H9 (cell line): ENCODE results near the gene CHAF1B. TPM values are rescaled to one million over a fixed set of nuclear protein-coding genes. Genes with fewer than 3 reads are reported as not detected.

Experiments used
- DNase-seq: peaks from one replicate; pipeline ENCODE4 v3.0.0-alpha.2; 2017
- H2AFZ ChIP-seq: one replicate; pipeline ENCODE4 v1.6.1; 2013; ENCODE audit warnings: mild to moderate bottlenecking, low read length, control low read depth, moderate library complexity
- H2AK5ac ChIP-seq: 2 replicates; pipeline ENCODE4 v1.6.1; 2013; ENCODE audit warnings: low read length, control low read depth, mixed read lengths; ENCODE audit not compliant: insufficient read length
- H2BK120ac ChIP-seq: one replicate; pipeline ENCODE4 v1.6.1; 2013; ENCODE audit warnings: low read depth, mild to moderate bottlenecking, low read length, control low read depth, inconsistent platforms; ENCODE audit not compliant: poor library complexity, severe bottlenecking
- H2BK12ac ChIP-seq: 2 replicates; pipeline ENCODE4 v1.6.1; 2013; ENCODE audit warnings: low read length, control low read depth, mixed read lengths, low read depth; ENCODE audit not compliant: insufficient read length
- H2BK15ac ChIP-seq: 2 replicates; pipeline ENCODE4 v1.6.1; 2013; ENCODE audit warnings: low read depth, low read length, control low read depth
- H2BK20ac ChIP-seq: one replicate; pipeline ENCODE4 v1.6.1; 2013; ENCODE audit warnings: low read depth, mild to moderate bottlenecking, low read length, control low read depth, inconsistent platforms; ENCODE audit not compliant: poor library complexity, severe bottlenecking
- H2BK5ac ChIP-seq: 2 replicates; pipeline ENCODE4 v1.6.1; 2013; ENCODE audit warnings: low read length, control low read depth, mixed read lengths; ENCODE audit not compliant: insufficient read length
- H3K14ac ChIP-seq: 2 replicates; pipeline ENCODE4 v1.6.1; 2013; ENCODE audit warnings: low read length, control low read depth; ENCODE audit not compliant: insufficient read depth
- H3K18ac ChIP-seq: 2 replicates; pipeline ENCODE4 v1.6.1; 2013; ENCODE audit warnings: low read depth, mild to moderate bottlenecking, mixed read lengths, low read length, control low read depth; ENCODE audit not compliant: insufficient read length
- H3K23ac ChIP-seq: 2 replicates; pipeline ENCODE4 v1.6.1; 2013; ENCODE audit warnings: low read length, control low read depth, mixed read lengths, low read depth; ENCODE audit not compliant: insufficient read length
- H3K23me2 ChIP-seq: 2 replicates; pipeline ENCODE4 v1.6.1; 2013; ENCODE audit warnings: low read depth, mild to moderate bottlenecking, mixed read lengths, low read length, control low read depth; ENCODE audit not compliant: insufficient read length, poor library complexity, severe bottlenecking
- H3K27ac ChIP-seq: 2 replicates; pipeline ENCODE4 v1.5.1; 2013; ENCODE audit warnings: low read length, control low read depth, mixed read lengths, low read depth; ENCODE audit not compliant: insufficient read length
- H3K27me3 ChIP-seq: 2 replicates; pipeline ENCODE4 v1.6.1; 2013; ENCODE audit warnings: low read length, control low read depth, inconsistent platforms; ENCODE audit not compliant: insufficient read depth
- H3K4ac ChIP-seq: 2 replicates; pipeline ENCODE4 v1.6.1; 2013; ENCODE audit warnings: low read depth, mild to moderate bottlenecking, control low read depth, inconsistent platforms, low read length, moderate library complexity
- H3K4me1 ChIP-seq: 2 replicates; pipeline ENCODE4 v1.6.1; 2013; ENCODE audit warnings: low read length, control low read depth, inconsistent platforms; ENCODE audit not compliant: insufficient read depth
- H3K4me2 ChIP-seq: 2 replicates; pipeline ENCODE4 v1.6.1; 2013; ENCODE audit warnings: low read length, control low read depth, mixed read lengths; ENCODE audit not compliant: insufficient read length, insufficient read depth
- H3K56ac ChIP-seq: 2 replicates; pipeline ENCODE4 v1.6.1; 2013; ENCODE audit warnings: low read depth, mild to moderate bottlenecking, mixed read lengths, low read length, control low read depth; ENCODE audit not compliant: insufficient read length
- H3K79me1 ChIP-seq: 2 replicates; pipeline ENCODE4 v1.6.1; 2013; ENCODE audit warnings: low read depth, mild to moderate bottlenecking, moderate library complexity, low read length, control low read depth, inconsistent platforms; ENCODE audit not compliant: insufficient read depth, poor library complexity, severe bottlenecking
- H3K79me2 ChIP-seq: 2 replicates; pipeline ENCODE4 v1.6.1; 2013; ENCODE audit warnings: low read length, control low read depth, inconsistent platforms; ENCODE audit not compliant: insufficient read depth
- H3K9ac ChIP-seq: 2 replicates; pipeline ENCODE4 v1.6.1; 2013; ENCODE audit warnings: low read length, control low read depth, mixed read lengths; ENCODE audit not compliant: insufficient read length; ENCODE audit errors: extremely low read depth
- H3K9me3 ChIP-seq: one replicate; pipeline ENCODE4 v1.6.1; 2013; ENCODE audit warnings: low read depth, low read length, inconsistent platforms; ENCODE audit not compliant: control insufficient read depth
- H3T11ph ChIP-seq: one replicate; pipeline ENCODE4 v1.6.1; 2013; ENCODE audit warnings: mild to moderate bottlenecking, low read length, control low read depth, inconsistent platforms
- H4K20me1 ChIP-seq: one replicate; pipeline ENCODE4 v1.6.1; 2013; ENCODE audit not compliant: control insufficient read depth, insufficient read length, insufficient read depth
- H4K5ac ChIP-seq: 2 replicates; pipeline ENCODE4 v1.6.1; 2013; ENCODE audit warnings: low read depth, mild to moderate bottlenecking, mixed read lengths, low read length, control low read depth; ENCODE audit not compliant: insufficient read length
- H4K8ac ChIP-seq: replicated peaks from 2 replicates; pipeline ENCODE4 v1.6.1; 2013; ENCODE audit warnings: low read length, control low read depth, mixed read lengths, low read depth; ENCODE audit not compliant: insufficient read length
- H4K91ac ChIP-seq: 2 replicates; pipeline ENCODE4 v1.6.1; 2013; ENCODE audit warnings: low read depth, mild to moderate bottlenecking, moderate library complexity, mixed read lengths, low read length, control low read depth; ENCODE audit not compliant: insufficient read length
- H3K27ac Mint-ChIP-seq, 3 experiments: 2 replicates in 2 of 3; 3 replicates in 1 of 3; pipeline ENCODE4 v1.8.0; 2020 to 2021; ENCODE audit warnings: mixed read lengths in 3 of 3, mild to moderate bottlenecking in 1 of 3, moderate library complexity in 1 of 3
- H3K27me3 Mint-ChIP-seq: 2 replicates; pipeline ENCODE4 v1.8.0; 2021; ENCODE audit warnings: low read depth, mild to moderate bottlenecking, moderate library complexity, mixed read lengths
- H3K36me3 Mint-ChIP-seq, 3 experiments: 2 replicates in 2 of 3; 3 replicates in 1 of 3; pipeline ENCODE4 v1.8.0; 2020 to 2021; ENCODE audit warnings: low read depth in 3 of 3, mixed read lengths in 3 of 3; ENCODE audit not compliant: insufficient read depth in 1 of 3
- H3K4me1 Mint-ChIP-seq, 2 experiments: 2 replicates each; pipeline ENCODE4 v1.8.0; 2020; ENCODE audit warnings: mixed read lengths in 2 of 2
- H3K4me3 Mint-ChIP-seq, 2 experiments: 2 replicates in 1 of 2; 3 replicates in 1 of 2; pipeline ENCODE4 v1.8.0; 2020 to 2021; ENCODE audit warnings: mild to moderate bottlenecking in 2 of 2, mixed read lengths in 2 of 2, moderate library complexity in 1 of 2
- H3K9me3 Mint-ChIP-seq, 2 experiments: 2 replicates in 1 of 2; 3 replicates in 1 of 2; pipeline ENCODE4 v1.8.0; 2020; ENCODE audit warnings: mild to moderate bottlenecking in 2 of 2, mixed read lengths in 2 of 2, moderate library complexity in 1 of 2
- CTCF ChIP-seq: fragments of 200-600 bp; sonication (generic); conservative IDR thresholded peaks from 3 replicates; pipeline ENCODE4 v1.8.0; 2021; ENCODE audit warnings: antibody characterized with exemption, mild to moderate bottlenecking
- WGBS: extraction: QIAGEN DNeasy Blood & Tissue Kit; methylation state at CpG from one replicate; pipeline ENCODE4 v1.1.7; 2013; ENCODE audit warnings: missing lambda C conversion rate, low lambda C conversion rate, mixed read lengths; ENCODE audit not compliant: insufficient read length; ENCODE audit errors: extremely low coverage; 5-methylcytosine and 5-hydroxymethylcytosine counted together
- total RNA-seq: library from RNA; stranded (reverse); gene quantifications from 2 replicates; pipeline ENCODE4 v1.2.1, GENCODE V29; 2021

Gene CHAF1B
- total RNA-seq, 1 experiment from 2014 or later = 19.3 TPM

- no peaks in the 10 kb centered on the region for H3K9me3 ChIP-seq
- H2BK12ac ChIP-seq = no peak overlapping the region
- H2BK5ac ChIP-seq = no peak overlapping the region
- WGBS = no CpG with 5 or more reads among the region's 8 CpGs
- H3K4me3 Mint-ChIP-seq = no peak overlapping the region
- no peaks in the 10 kb centered on the region for H3K79me2 ChIP-seq
- H2AFZ ChIP-seq = no peak overlapping the region
- H2BK20ac ChIP-seq = no peak overlapping the region
- H3K27ac ChIP-seq = no peak overlapping the region
- no peak overlapping the region for H3K56ac ChIP-seq
- H4K20me1 ChIP-seq = no peaks in the 10 kb centered on the region
- 0 out of 2 replicates have a peak, but pooled peaks cover 2% of the 10 kb centered on the region for H3K27me3 ChIP-seq
- H3K27me3 Mint-ChIP-seq = no peaks in the 10 kb centered on the region; the same call in 1 of the 2 replicates
- H2BK15ac ChIP-seq = no peak overlapping the region
- no peak for DNase-seq
- H3K27ac Mint-ChIP-seq = no peak overlapping the region
- no peak overlapping the region for H3K9ac ChIP-seq
- no peak overlapping the region for H3K14ac ChIP-seq
- no peak for TF ChIP-seq CTCF
- no peak overlapping the region for H2BK120ac ChIP-seq
- no peak overlapping the region for H3K23ac ChIP-seq
- H3K23me2 ChIP-seq = no peaks in the 10 kb centered on the region
- H3K18ac ChIP-seq = no peak overlapping the region
- no peak overlapping the region for H3K4me2 ChIP-seq
- H2AK5ac ChIP-seq = no peak overlapping the region
- H3K4me1 Mint-ChIP-seq = peaks cover 19 to 25% of the 10 kb centered on the region in 2 experiments
- H4K8ac ChIP-seq = no peak overlapping the region
- H3K79me1 ChIP-seq = no peaks in the 10 kb centered on the region
- no peak overlapping the region for H4K91ac ChIP-seq
- H3K9me3 Mint-ChIP-seq = no peaks in the 10 kb centered on the region
- H3K4me1 ChIP-seq = peaks cover 8% of the 10 kb centered on the region; the same call in 1 of the 2 replicates
- H3T11ph ChIP-seq = no peak overlapping the region
- no peak overlapping the region for H4K5ac ChIP-seq
- H3K36me3 Mint-ChIP-seq = no peaks in the 10 kb centered on the region; a peak in 1 of 7 replicates
- no peak overlapping the region for H3K4ac ChIP-seq
Measured at GRCh38 chr21:36451506-36451905, 66.3 kb downstream of the CHAF1B start.
